Lung (tissue), 12 donors: Measurements from ENCODE around the gene KDM6B. TPM values are rescaled to one million over a fixed set of nuclear protein-coding genes. Genes with fewer than 3 reads are reported as not detected.

Source experiments
- ATAC-seq: fragments of 200-7000 bp; cut with Tn5 transposase; one replicate; pipeline ENCODE4 v1.9.1; 2020; ENCODE audit warnings: moderate number of reproducible peaks; ENCODE audit not compliant: insufficient read depth, low FRiP score
- DNase-seq, 3 donors: peaks; one replicate each; pipeline ENCODE4 v3.0.0-alpha.2; 2013 to 2017
- H3K27ac ChIP-seq, 2 donors: one replicate each; pipeline ENCODE4 v1.5.1; 2013; ENCODE audit warnings: mild to moderate bottlenecking in 2 of 2, moderate library complexity in 2 of 2, control low read depth in 1 of 2, inconsistent platforms in 1 of 2, low read depth in 1 of 2, low read length in 1 of 2
- H3K27me3 ChIP-seq, 3 donors: one replicate each; pipeline ENCODE4 v1.5.1; 2013; ENCODE audit warnings: low read length in 2 of 3; ENCODE audit not compliant: control insufficient read depth in 3 of 3, insufficient read depth in 3 of 3
- H3K36me3 ChIP-seq, 4 donors: one replicate each; pipeline ENCODE4 v1.5.1; 2013; ENCODE audit warnings: low read length in 4 of 4, mild to moderate bottlenecking in 1 of 4, moderate library complexity in 1 of 4; ENCODE audit not compliant: control insufficient read depth in 4 of 4, insufficient read depth in 4 of 4
- H3K4me1 ChIP-seq, 5 donors: one replicate each; pipeline ENCODE4 v1.5.1; 2013; ENCODE audit warnings: low read length in 5 of 5, mild to moderate bottlenecking in 2 of 5, moderate library complexity in 1 of 5; ENCODE audit not compliant: control insufficient read depth in 5 of 5, insufficient read depth in 5 of 5
- H3K4me3 ChIP-seq: one replicate; pipeline ENCODE4 v1.5.1; 2013; ENCODE audit warnings: mild to moderate bottlenecking, control low read depth, moderate library complexity
- H3K9ac ChIP-seq, 2 donors: one replicate each; pipeline ENCODE4 v1.5.1; 2013; ENCODE audit warnings: low read length in 2 of 2, control low read depth in 1 of 2; ENCODE audit not compliant: insufficient read depth in 1 of 2
- H3K9me3 ChIP-seq, 4 donors: one replicate each; pipeline ENCODE4 v1.5.1; 2013; ENCODE audit warnings: low read length in 3 of 4, mild to moderate bottlenecking in 1 of 4, moderate library complexity in 1 of 4; ENCODE audit not compliant: control insufficient read depth in 4 of 4, insufficient read depth in 3 of 4
- WGBS, 2 donors: extraction: QIAGEN DNeasy Blood & Tissue Kit; methylation state at CpG; one replicate each; pipeline ENCODE4 v1.1.7; 2013; 5-methylcytosine and 5-hydroxymethylcytosine counted together
- polyA plus RNA-seq, 2 donors: library from polyadenylated mRNA; stranded (reverse); fragments of 200-250 nt; gene quantifications; one replicate each; pipeline ENCODE4 v1.2.1, GENCODE V29; 2013
- total RNA-seq, 2 donors: library from RNA; depleted of rRNA in 1 of 2; stranded (reverse); fragments of >200 nt in 1 of 2; gene quantifications; one replicate each; pipeline ENCODE4 v1.2.1, GENCODE V29; 2014 to 2021
- TF ChIP-seq, protein P1 (sequence below): IDR thresholded peaks from 2 replicates; pipeline ENCODE4 v1.5.1; 2012; ENCODE audit warnings: mild to moderate bottlenecking; ENCODE audit errors: control extremely low read depth, extremely low read depth
- donor health status: control.
- donor health status: control.
- donor health status: Bipolar disorder and iron deficiency.
- donor health status: healthy.
- donor health status: DM: yes; HTN: yes; CAD: no.

KDM6B gene
- total and polyA plus RNA-seq, 4 donors, result 21.0 to 52.9 (median 34.5) TPM

DNA sequence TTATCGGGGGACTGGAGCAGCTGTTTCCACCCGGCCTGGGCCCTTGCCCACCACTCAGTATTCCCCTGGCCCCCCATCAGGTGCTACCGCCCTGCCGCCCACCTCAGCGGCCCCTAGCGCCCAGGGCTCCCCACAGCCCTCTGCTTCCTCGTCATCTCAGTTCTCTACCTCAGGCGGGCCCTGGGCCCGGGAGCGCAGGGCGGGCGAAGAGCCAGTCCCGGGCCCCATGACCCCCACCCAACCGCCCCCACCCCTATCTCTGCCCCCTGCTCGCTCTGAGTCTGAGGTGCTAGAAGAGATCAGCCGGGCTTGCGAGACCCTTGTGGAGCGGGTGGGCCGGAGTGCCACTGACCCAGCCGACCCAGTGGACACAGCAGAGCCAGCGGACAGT lies 14.7 kb downstream of the KDM6B start:
- no peaks in the 10 kb centered on the region for H3K27me3 ChIP-seq
- ATAC-seq, result no peak
- H3K9ac ChIP-seq, result no peak overlapping the region
- no peak for DNase-seq
- TF ChIP-seq, protein P1, sequence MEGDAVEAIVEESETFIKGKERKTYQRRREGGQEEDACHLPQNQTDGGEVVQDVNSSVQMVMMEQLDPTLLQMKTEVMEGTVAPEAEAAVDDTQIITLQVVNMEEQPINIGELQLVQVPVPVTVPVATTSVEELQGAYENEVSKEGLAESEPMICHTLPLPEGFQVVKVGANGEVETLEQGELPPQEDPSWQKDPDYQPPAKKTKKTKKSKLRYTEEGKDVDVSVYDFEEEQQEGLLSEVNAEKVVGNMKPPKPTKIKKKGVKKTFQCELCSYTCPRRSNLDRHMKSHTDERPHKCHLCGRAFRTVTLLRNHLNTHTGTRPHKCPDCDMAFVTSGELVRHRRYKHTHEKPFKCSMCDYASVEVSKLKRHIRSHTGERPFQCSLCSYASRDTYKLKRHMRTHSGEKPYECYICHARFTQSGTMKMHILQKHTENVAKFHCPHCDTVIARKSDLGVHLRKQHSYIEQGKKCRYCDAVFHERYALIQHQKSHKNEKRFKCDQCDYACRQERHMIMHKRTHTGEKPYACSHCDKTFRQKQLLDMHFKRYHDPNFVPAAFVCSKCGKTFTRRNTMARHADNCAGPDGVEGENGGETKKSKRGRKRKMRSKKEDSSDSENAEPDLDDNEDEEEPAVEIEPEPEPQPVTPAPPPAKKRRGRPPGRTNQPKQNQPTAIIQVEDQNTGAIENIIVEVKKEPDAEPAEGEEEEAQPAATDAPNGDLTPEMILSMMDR, result no peak
- H3K27ac ChIP-seq, result no peak overlapping the region
- H3K4me1 ChIP-seq, result peaks cover 0 to 15% (median 4%) of the 10 kb centered on the region in 5 donors
- no peaks in the 10 kb centered on the region for H3K9me3 ChIP-seq
- H3K36me3 ChIP-seq, result peaks cover 8 to 70% (median 37%) of the 10 kb centered on the region in 4 donors
- 94 to 95% methylated on average over 21 of the region's 21 CpGs for WGBS, 2 donors
- H3K4me3 ChIP-seq, result no peak overlapping the region

DNA sequence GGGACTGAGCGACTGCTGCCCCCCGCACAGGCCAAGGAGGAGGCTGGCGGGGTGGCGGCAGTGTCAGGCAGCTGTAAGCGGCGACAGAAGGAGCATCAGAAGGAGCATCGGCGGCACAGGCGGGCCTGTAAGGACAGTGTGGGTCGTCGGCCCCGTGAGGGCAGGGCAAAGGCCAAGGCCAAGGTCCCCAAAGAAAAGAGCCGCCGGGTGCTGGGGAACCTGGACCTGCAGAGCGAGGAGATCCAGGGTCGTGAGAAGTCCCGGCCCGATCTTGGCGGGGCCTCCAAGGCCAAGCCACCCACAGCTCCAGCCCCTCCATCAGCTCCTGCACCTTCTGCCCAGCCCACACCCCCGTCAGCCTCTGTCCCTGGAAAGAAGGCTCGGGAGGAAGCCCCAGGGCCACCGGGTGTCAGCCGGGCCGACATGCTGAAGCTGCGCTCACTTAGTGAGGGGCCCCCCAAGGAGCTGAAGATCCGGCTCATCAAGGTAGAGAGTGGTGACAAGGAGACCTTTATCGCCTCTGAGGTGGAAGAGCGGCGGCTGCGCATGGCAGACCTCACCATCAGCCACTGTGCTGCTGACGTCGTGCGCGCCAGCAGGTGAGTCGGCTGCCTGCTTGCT lies 15.2 kb downstream of the KDM6B start:
- peaks cover 0 to 12% (median 4%) of the 10 kb centered on the region in 5 donors for H3K4me1 ChIP-seq
- TF ChIP-seq, protein P1, result no peak

DNA sequence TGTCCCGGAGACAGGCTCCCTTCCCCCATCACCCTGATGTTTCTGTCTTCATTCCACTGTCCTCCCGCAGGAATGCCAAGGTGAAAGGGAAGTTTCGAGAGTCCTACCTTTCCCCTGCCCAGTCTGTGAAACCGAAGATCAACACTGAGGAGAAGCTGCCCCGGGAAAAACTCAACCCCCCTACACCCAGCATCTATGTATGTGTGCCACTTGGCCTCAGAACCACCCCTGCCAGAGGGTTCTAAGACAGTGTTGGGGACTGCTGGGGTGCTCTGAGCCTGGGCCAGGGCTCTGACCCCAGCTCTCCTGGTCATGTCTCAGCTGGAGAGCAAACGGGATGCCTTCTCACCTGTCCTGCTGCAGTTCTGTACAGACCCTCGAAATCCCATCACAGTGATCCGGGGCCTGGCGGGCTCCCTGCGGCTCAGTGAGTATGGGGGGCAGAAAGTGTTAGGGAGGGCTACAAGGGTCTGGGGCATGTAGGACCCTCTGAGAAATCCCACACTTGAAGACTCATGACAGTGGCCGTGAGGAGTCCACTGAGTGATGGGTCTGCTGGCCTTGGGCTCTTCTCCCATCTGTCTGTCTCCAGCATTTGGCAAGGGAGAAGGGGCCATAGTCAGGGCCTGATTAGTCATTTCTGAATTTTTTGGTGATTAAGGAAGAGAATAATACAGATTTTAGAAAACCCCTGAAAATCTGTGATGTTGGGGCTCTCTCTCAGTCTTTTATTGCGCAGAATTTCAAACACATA lies 15.9 kb downstream of the KDM6B start:
- Histone ChIP-seq H3K27ac (no peak overlapping the region), H3K36me3 (peaks cover 8 to 73% (median 37%) of the 10 kb centered on the region in 4 donors), H3K4me1 (peaks cover 0 to 7% (median 4%) of the 10 kb centered on the region in 5 donors), H3K4me3 (no peak overlapping the region), H3K27me3 (no peaks in the 10 kb centered on the region), H3K9me3 (no peaks in the 10 kb centered on the region), H3K9ac (no peak overlapping the region)
- WGBS, 2 donors, result 85 to 90% methylated on average over 12 of the region's 12 CpGs
- TF ChIP-seq, protein P1, result no peak
- ATAC-seq (no peak), DNase-seq (no peak)

More for the DNA sequence above, 15.2 kb downstream of the KDM6B start:
- peaks cover 8 to 73% (median 37%) of the 10 kb centered on the region in 4 donors for H3K36me3 ChIP-seq
- H3K9me3 ChIP-seq, result no peaks in the 10 kb centered on the region
- DNase-seq, result no peak
- 91 to 93% methylated on average over 35 of the region's 35 CpGs for WGBS, 2 donors
- H3K27ac ChIP-seq, result no peak overlapping the region
- ATAC-seq, result no peak
- H3K4me3 ChIP-seq, result no peak overlapping the region
- no peak overlapping the region for H3K9ac ChIP-seq
- no peaks in the 10 kb centered on the region for H3K27me3 ChIP-seq
